ENCODE measurements around the gene PCDH9.

Gene PCDH9

DNA sequence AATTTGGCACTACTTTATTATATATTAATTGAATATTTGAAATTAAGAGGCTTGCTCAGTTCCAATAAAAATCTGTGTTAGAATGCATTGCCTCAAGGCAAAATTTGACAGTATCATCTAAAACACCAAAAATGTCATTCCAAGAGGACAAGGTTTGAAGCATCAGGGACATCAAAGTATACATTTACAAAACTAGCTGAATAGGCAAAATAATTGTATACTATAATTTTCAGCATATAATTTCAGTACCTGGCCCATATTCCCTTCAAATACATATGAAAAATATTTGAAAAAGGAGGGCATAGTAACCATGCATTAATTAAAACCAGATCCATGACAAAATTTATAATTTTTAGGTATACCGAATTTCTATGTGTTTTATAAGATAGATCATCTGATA, 963.8 kb downstream of the PCDH9 start:
- TF ChIP-seq FOXP2 (optimal IDR thresholded peaks at IDR 0.05; ENCODE audit: borderline replicate concordance, extremely low read depth, extremely low read length, insufficient read depth) (no peak), SIN3A (IDR thresholded peaks at IDR 0.05; ENCODE audit: borderline replicate concordance, insufficient read depth, low read length) (no peak), POLR2AphosphoS5 (IDR thresholded peaks at IDR 0.05; ENCODE audit: low read depth, low read length) (no peak), TAF1 (IDR thresholded peaks at IDR 0.05; ENCODE audit: borderline replicate concordance, insufficient read depth, low read length) (no peak)
- TF ChIP-seq, protein P1, sequence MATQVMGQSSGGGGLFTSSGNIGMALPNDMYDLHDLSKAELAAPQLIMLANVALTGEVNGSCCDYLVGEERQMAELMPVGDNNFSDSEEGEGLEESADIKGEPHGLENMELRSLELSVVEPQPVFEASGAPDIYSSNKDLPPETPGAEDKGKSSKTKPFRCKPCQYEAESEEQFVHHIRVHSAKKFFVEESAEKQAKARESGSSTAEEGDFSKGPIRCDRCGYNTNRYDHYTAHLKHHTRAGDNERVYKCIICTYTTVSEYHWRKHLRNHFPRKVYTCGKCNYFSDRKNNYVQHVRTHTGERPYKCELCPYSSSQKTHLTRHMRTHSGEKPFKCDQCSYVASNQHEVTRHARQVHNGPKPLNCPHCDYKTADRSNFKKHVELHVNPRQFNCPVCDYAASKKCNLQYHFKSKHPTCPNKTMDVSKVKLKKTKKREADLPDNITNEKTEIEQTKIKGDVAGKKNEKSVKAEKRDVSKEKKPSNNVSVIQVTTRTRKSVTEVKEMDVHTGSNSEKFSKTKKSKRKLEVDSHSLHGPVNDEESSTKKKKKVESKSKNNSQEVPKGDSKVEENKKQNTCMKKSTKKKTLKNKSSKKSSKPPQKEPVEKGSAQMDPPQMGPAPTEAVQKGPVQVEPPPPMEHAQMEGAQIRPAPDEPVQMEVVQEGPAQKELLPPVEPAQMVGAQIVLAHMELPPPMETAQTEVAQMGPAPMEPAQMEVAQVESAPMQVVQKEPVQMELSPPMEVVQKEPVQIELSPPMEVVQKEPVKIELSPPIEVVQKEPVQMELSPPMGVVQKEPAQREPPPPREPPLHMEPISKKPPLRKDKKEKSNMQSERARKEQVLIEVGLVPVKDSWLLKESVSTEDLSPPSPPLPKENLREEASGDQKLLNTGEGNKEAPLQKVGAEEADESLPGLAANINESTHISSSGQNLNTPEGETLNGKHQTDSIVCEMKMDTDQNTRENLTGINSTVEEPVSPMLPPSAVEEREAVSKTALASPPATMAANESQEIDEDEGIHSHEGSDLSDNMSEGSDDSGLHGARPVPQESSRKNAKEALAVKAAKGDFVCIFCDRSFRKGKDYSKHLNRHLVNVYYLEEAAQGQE (IDR thresholded peaks at IDR 0.05; ENCODE audit: insufficient read depth in 1 of 2, low read depth in 2 of 2, low read length in 2 of 2) = no peak

DNA sequence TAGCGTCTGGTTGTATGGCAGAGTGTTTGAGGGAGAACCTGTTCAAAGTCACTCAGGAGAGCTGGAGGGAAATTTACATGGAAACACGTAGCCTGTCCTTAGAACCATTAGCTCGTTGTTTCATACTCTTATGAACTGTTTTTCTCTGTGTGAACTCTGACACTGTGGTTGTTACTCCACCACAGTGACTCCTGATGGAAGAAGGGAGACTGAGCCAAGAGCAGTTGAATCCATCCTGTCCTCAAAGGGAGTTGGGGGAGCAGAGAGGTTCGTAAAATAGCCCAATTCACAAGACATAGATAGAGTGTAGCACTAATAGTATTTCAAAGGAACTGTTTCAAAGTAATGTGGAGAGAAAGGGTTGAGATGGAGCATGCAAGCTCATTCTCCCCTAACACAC, 964.8 kb downstream of the PCDH9 start:
- TF ChIP-seq POLR2AphosphoS5 (IDR thresholded peaks at IDR 0.05; ENCODE audit: low read depth, low read length) = no peak
- TF ChIP-seq TAF1 (IDR thresholded peaks at IDR 0.05; ENCODE audit: borderline replicate concordance, insufficient read depth, low read length) = no peak
- TF ChIP-seq SIN3A (IDR thresholded peaks at IDR 0.05; ENCODE audit: borderline replicate concordance, insufficient read depth, low read length) = no peak
- TF ChIP-seq, protein P1 (IDR thresholded peaks at IDR 0.05; ENCODE audit: insufficient read depth in 1 of 2, low read depth in 2 of 2, low read length in 2 of 2) = no peak
- TF ChIP-seq FOXP2 (optimal IDR thresholded peaks at IDR 0.05; ENCODE audit: borderline replicate concordance, extremely low read depth, extremely low read length, insufficient read depth) = no peak

DNA sequence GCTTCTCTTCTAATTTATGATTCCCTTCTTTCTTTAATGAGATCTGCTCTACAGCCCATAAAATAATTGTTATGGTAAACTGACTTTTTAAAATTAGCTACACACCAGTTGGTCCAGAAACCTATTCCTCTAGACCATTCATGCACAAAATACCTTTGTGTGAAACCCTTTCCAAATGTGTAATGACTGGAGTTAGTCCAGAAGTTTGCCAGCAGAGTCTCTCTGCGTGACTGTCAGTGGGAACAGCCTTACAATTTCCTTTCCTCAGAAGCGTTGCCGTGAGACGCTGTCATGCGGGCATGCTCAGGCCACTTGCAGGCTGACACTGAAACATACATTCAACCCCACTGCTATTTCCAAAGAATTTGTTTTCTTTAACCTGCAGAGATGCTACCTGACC, 965.2 kb downstream of the PCDH9 start:
- no peak for TF ChIP-seq FOXP2 (optimal IDR thresholded peaks at IDR 0.05; ENCODE audit: borderline replicate concordance, extremely low read depth, extremely low read length, insufficient read depth)

DNA sequence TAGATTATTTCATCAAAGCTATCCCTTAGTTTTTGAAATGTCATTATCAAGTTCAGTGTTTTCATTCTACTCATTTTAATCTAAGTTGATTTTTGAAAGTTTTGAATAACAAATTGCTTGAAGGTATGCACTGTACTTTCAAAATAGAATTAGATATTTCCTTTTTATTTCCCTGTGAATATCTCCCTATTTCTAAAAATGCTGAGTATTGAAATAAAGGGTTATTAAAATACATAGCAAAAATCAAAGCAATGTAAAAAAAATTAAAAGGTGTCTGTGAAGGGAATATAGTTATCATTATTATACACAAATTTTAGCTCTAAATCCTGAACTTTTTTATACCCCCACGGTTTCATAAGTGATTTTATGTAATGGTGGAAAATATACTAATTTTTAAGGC, 967.8 kb downstream of the PCDH9 start:
- TF ChIP-seq, protein P1 (IDR thresholded peaks at IDR 0.05; ENCODE audit: insufficient read depth in 1 of 2, low read depth in 2 of 2, low read length in 2 of 2) = no peak
- TF ChIP-seq TAF1 (IDR thresholded peaks at IDR 0.05; ENCODE audit: borderline replicate concordance, insufficient read depth, low read length) (no peak), POLR2AphosphoS5 (IDR thresholded peaks at IDR 0.05; ENCODE audit: low read depth, low read length) (no peak), SIN3A (IDR thresholded peaks at IDR 0.05; ENCODE audit: borderline replicate concordance, insufficient read depth, low read length) (no peak), FOXP2 (optimal IDR thresholded peaks at IDR 0.05; ENCODE audit: borderline replicate concordance, extremely low read depth, extremely low read length, insufficient read depth) (no peak)
